HUDEP-2 (cell line): ENCODE data around the gene PLEKHG5.
A peak's percentile ranks its signal among the peaks of the same experiment; 100 is the strongest.

Experiments used
- DNase-seq, 76 experiments: peaks; one replicate each; lab custom pipeline; 2025; ENCODE audit not compliant: unreplicated experiment in 76 of 76; lab: John Stamatoyannopoulos, UW

PLEKHG5 gene, protein sequence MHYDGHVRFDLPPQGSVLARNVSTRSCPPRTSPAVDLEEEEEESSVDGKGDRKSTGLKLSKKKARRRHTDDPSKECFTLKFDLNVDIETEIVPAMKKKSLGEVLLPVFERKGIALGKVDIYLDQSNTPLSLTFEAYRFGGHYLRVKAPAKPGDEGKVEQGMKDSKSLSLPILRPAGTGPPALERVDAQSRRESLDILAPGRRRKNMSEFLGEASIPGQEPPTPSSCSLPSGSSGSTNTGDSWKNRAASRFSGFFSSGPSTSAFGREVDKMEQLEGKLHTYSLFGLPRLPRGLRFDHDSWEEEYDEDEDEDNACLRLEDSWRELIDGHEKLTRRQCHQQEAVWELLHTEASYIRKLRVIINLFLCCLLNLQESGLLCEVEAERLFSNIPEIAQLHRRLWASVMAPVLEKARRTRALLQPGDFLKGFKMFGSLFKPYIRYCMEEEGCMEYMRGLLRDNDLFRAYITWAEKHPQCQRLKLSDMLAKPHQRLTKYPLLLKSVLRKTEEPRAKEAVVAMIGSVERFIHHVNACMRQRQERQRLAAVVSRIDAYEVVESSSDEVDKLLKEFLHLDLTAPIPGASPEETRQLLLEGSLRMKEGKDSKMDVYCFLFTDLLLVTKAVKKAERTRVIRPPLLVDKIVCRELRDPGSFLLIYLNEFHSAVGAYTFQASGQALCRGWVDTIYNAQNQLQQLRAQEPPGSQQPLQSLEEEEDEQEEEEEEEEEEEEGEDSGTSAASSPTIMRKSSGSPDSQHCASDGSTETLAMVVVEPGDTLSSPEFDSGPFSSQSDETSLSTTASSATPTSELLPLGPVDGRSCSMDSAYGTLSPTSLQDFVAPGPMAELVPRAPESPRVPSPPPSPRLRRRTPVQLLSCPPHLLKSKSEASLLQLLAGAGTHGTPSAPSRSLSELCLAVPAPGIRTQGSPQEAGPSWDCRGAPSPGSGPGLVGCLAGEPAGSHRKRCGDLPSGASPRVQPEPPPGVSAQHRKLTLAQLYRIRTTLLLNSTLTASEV

GRCh38 chr1:6491480-6491962 is at the start of gene PLEKHG5:
Gene PLEKHG5, minus strand, starts transcription at chr1:6491667. Its CDS starts 14,096 bp downstream, at chr1:6477571.
- no peak for DNase-seq

GRCh38 chr1:6538956-6539355 is 47.5 kb upstream of the PLEKHG5 start:
- no peak for DNase-seq

GRCh38 chr1:6536291-6536690 is 44.8 kb upstream of the PLEKHG5 start:
- no peak for DNase-seq

DNA sequence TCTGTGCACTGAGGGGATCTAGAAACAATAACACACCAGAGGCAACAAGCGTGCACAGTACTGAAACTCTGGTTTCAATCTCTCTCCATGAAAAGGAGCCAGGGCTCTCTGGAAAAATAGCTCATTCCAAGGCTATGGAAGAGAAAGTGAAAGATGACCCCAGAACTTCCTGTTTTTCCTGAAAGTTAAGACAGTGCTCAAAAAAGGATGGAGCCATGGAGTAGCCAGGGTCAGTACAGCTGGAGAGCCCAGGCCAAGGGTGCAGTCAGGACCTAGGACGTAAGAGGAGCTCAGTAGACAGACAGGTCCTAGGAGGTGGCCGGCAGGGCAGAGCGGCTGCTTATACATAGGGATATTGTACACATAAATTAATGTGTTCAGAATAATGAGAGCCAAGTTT is 43.7 kb upstream of the PLEKHG5 start:
- no peak for DNase-seq

DNA sequence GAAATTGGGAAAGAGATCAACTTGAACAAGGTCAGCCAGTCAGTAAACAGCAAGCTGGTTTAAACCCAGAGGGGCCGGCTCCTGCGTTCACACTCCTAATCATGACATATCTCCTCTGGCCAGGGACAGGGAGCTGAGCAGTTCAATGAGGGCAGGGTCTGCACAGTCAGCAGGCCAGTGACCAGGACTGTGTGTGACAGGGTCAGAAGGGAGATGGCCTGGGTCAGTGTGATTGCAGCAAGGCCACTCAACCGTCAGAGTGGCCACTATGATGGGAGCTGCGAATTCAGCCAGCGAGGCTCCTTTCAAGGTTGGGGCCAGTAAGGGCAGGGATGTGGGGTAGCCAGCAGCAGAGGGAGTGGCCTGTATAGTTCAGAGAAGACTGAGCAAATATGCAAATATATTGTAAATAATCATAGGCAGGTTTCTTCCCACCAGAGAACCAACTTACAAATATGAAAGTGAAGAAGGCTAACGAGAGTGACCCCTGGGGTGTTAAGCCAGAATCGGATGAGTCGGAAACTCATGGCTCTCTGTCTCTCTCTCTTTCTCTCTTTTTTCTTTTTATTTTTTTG is 42.9 kb upstream of the PLEKHG5 start:
- DNase-seq, result no peak

- DNase-seq, result no peak
Measured at GRCh38 chr1:6531996-6532395, 40.5 kb upstream of the PLEKHG5 start.

GRCh38 chr1:6530504-6531160 is 39.2 kb upstream of the PLEKHG5 start:
- no peak for DNase-seq

GRCh38 chr1:6528492-6528891 is 37.0 kb upstream of the PLEKHG5 start:
- DNase-seq, result no peak

DNA sequence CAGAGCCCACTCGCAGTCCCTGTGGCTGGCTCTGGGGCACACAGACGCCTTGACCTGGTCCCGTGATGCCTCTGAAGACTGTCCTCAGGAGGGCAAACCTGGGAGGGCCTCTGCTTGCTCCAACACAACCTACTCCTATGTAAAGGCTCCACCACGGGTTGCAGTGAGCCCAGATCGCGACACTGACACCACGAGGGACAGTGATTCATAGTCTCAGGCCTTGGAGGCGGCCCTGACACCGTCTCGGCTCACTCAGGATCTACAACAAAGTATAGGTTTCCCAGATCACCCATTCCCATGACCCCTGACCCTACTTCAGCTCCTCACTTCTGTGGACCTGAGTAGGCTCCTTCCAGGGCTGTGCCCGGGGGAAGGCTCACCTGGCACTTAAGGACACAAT is 34.8 kb upstream of the PLEKHG5 start:
- DNase-seq, result no peak

DNA sequence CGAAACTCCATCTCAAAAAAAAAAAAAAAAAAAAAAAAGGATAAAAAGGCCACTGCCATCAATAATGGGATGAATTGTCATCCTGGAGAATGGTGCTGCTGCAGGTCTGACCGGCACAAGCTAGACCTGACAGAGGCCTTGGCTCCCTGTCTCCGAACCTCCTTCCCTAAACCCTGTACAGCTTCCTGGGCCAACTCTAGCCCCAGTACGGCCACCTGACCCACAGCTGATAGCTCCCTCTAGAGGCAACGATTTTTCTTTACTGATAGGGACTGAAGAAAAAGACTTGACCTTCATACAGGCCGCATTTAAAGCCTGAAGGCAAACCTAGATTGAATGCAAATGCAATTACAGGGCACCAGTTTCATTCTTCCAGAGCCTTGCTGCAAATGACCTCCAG is 32.1 kb upstream of the PLEKHG5 start:
- DNase-seq, result peak in 24 of 76 experiments; percentile 4 to 65 (median 22)

- no peak for DNase-seq
Measured at GRCh38 chr1:6521536-6521935, 30.1 kb upstream of the PLEKHG5 start.

GRCh38 chr1:6519935-6520671 is 28.6 kb upstream of the PLEKHG5 start:
- DNase-seq, result peak in 5 of 76 experiments; percentile 11 to 29 (median 22)

DNA sequence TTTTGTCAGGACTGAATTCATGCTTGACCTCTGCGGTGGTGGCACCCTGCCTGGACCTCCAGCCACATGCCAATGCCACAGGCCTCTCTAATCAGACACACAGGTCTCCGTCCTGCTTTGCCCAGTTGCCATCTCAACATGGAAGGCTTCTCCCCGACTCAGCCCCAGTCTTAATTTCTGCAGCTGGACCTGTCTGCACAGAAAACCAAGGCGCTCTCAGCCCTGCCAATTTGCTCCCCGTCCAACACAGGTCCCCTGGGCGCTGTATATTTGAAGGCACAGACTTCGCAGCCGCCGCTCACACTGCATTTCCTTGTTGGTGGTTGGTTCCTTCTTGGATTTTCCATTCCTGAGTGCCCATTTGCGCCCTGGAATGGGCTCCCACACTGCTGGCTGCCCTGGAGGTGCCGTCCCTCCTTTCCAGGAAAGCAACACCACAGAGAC is 28.0 kb upstream of the PLEKHG5 start:
- DNase-seq, result no peak

GRCh38 chr1:6517435-6517851 is 26.0 kb upstream of the PLEKHG5 start:
- DNase-seq, result no peak

GRCh38 chr1:6515771-6516170 is 24.3 kb upstream of the PLEKHG5 start:
- DNase-seq, result no peak

- DNase-seq, result no peak
Measured at GRCh38 chr1:6513320-6513801, 21.9 kb upstream of the PLEKHG5 start.

DNA sequence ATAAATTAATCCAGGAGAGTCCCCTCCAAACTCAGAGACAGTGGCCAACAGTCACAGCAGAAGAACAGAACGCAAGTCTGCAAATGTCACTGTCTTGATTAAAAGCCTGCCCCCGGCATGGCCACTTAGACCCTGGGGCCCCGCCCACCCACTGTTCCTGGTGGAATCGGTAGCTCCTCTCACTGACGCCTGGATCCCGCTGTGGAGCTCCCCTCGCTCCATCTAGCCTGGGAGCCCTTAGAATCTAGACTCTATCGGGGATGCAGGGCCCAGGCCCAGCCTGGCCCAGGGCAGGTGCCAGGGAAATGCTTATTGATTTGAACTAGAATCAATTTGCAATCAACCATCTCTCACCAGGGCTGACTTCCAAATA is 21.4 kb upstream of the PLEKHG5 start:
- no peak for DNase-seq

GRCh38 chr1:6512245-6512907 is 20.9 kb upstream of the PLEKHG5 start:
- DNase-seq, result peak in 70 of 76 experiments; percentile 14 to 83 (median 62)
